Measurements from ENCODE around the gene MCRS1.

MCRS1 gene

GRCh38 chr12:49598527-49598926 lies 30.6 kb upstream of the MCRS1 start:
- peaks cover 0 to 1% of the 10 kb centered on the region in 2 donors for H3K4me1 ChIP-seq (ENCODE audit: control insufficient read depth in 2 of 2, insufficient read depth in 1 of 2, low read depth in 1 of 2, low read length in 2 of 2)
- H3K18ac ChIP-seq (ENCODE audit: low read length), result no peak overlapping the region
- no peaks in the 10 kb centered on the region for H3K79me1 ChIP-seq (ENCODE audit: low read depth, low read length)
- H3K4ac ChIP-seq (ENCODE audit: low read length), result no peak overlapping the region
- no peak for DNase-seq (ENCODE audit: low spot score)
- H3K27me3 ChIP-seq (ENCODE audit: control insufficient read depth in 3 of 3, insufficient read depth in 3 of 3, low read depth in 1 of 3, low read length in 3 of 3), result no peaks in the 10 kb centered on the region
- H3K23ac ChIP-seq (ENCODE audit: low read depth, low read length, poor library complexity), result no peak overlapping the region
- no peak overlapping the region for H3K27ac ChIP-seq (replicated peaks; ENCODE audit: low read length)
- no peak overlapping the region for H2BK5ac ChIP-seq (ENCODE audit: low read length)
- no peak overlapping the region for H3K14ac ChIP-seq (ENCODE audit: low read length)
- WGBS, 2 donors (ENCODE audit: extremely low coverage in 2 of 2, insufficient read length in 2 of 2, insufficient replicate concordance in 1 of 2), result no CpG with 5 or more reads among the region's 10 CpGs
- H4K91ac ChIP-seq (ENCODE audit: low read depth, low read length, poor library complexity), result no peak overlapping the region
- H3K4me2 ChIP-seq (ENCODE audit: insufficient read depth, low read length, poor library complexity, severe bottlenecking), result no peak overlapping the region
- no peak overlapping the region for H2AK5ac ChIP-seq (ENCODE audit: low read depth, low read length)
- H3K36me3 ChIP-seq (replicated peaks in 1 of 2; ENCODE audit: control insufficient read depth in 2 of 2, insufficient read depth in 2 of 2, low read length in 2 of 2), result peaks cover 1 to 3% of the 10 kb centered on the region in 2 donors
- peaks cover 0 to 1% of the 10 kb centered on the region in 2 donors for H3K9me3 ChIP-seq (replicated peaks in 1 of 2; ENCODE audit: control insufficient read depth in 2 of 2, insufficient read depth in 1 of 2, low read depth in 1 of 2, low read length in 2 of 2)
- H2AFZ ChIP-seq (ENCODE audit: low read length), result no peak overlapping the region
- H3K9ac ChIP-seq (ENCODE audit: low read depth, low read length, poor library complexity), result no peak overlapping the region
- no peak overlapping the region for H2BK12ac ChIP-seq (ENCODE audit: low read length)
- H4K8ac ChIP-seq (ENCODE audit: low read depth, low read length), result no peak overlapping the region
- H2BK15ac ChIP-seq (ENCODE audit: low read length), result no peak overlapping the region
- no peak overlapping the region for H2BK120ac ChIP-seq (ENCODE audit: low read depth, low read length)
- no peak overlapping the region for H3K4me3 ChIP-seq (ENCODE audit: low read length in 2 of 2)

- no CpG with 5 or more reads among the region's 4 CpGs for WGBS, 2 donors (ENCODE audit: extremely low coverage in 2 of 2, insufficient read length in 2 of 2, insufficient replicate concordance in 1 of 2)
- Histone ChIP-seq H3K36me3 (replicated peaks in 1 of 2; ENCODE audit: control insufficient read depth in 2 of 2, insufficient read depth in 2 of 2, low read length in 2 of 2) (peaks cover 2 to 12% of the 10 kb centered on the region in 2 donors), H3K4me1 (ENCODE audit: control insufficient read depth in 2 of 2, insufficient read depth in 1 of 2, low read depth in 1 of 2, low read length in 2 of 2) (no peaks in the 10 kb centered on the region), H3K23ac (ENCODE audit: low read depth, low read length, poor library complexity) (no peak overlapping the region), H2AFZ (ENCODE audit: low read length) (no peak overlapping the region), H3K9me3 (replicated peaks in 1 of 2; ENCODE audit: control insufficient read depth in 2 of 2, insufficient read depth in 1 of 2, low read depth in 1 of 2, low read length in 2 of 2) (no peaks in the 10 kb centered on the region), H3K4me3 (ENCODE audit: low read length in 2 of 2) (no peak overlapping the region), H4K8ac (ENCODE audit: low read depth, low read length) (no peak overlapping the region), H3K27ac (replicated peaks; ENCODE audit: low read length) (no peak overlapping the region), H2BK12ac (ENCODE audit: low read length) (no peak overlapping the region), H3K9ac (ENCODE audit: low read depth, low read length, poor library complexity) (no peak overlapping the region), H2BK15ac (ENCODE audit: low read length) (no peak overlapping the region), H4K91ac (ENCODE audit: low read depth, low read length, poor library complexity) (no peak overlapping the region), H2BK5ac (ENCODE audit: low read length) (no peak overlapping the region), H3K79me1 (ENCODE audit: low read depth, low read length) (peaks cover 4% of the 10 kb centered on the region), H3K18ac (ENCODE audit: low read length) (no peak overlapping the region), H3K27me3 (ENCODE audit: control insufficient read depth in 3 of 3, insufficient read depth in 3 of 3, low read depth in 1 of 3, low read length in 3 of 3) (no peaks in the 10 kb centered on the region), H3K14ac (ENCODE audit: low read length) (no peak overlapping the region), H3K4me2 (ENCODE audit: insufficient read depth, low read length, poor library complexity, severe bottlenecking) (no peak overlapping the region), H3K4ac (ENCODE audit: low read length) (no peak overlapping the region), H2BK120ac (ENCODE audit: low read depth, low read length) (no peak overlapping the region), H2AK5ac (ENCODE audit: low read depth, low read length) (no peak overlapping the region)
- DNase-seq (ENCODE audit: low spot score), result no peak
Measured at GRCh38 chr12:49588721-49589516, 21.0 kb upstream of the MCRS1 start.

- WGBS, 2 donors (ENCODE audit: extremely low coverage in 2 of 2, insufficient read length in 2 of 2, insufficient replicate concordance in 1 of 2), result no CpG with 5 or more reads among the region's 7 CpGs
- Histone ChIP-seq H3K18ac (ENCODE audit: low read length) (no peak overlapping the region), H3K79me1 (ENCODE audit: low read depth, low read length) (peaks cover 4% of the 10 kb centered on the region), H3K4ac (ENCODE audit: low read length) (no peak overlapping the region), H3K4me2 (ENCODE audit: insufficient read depth, low read length, poor library complexity, severe bottlenecking) (no peak overlapping the region), H2AFZ (ENCODE audit: low read length) (no peak overlapping the region), H2BK15ac (ENCODE audit: low read length) (no peak overlapping the region), H2BK12ac (ENCODE audit: low read length) (no peak overlapping the region), H2BK120ac (ENCODE audit: low read depth, low read length) (no peak overlapping the region), H3K4me1 (ENCODE audit: control insufficient read depth in 2 of 2, insufficient read depth in 1 of 2, low read depth in 1 of 2, low read length in 2 of 2) (no peaks in the 10 kb centered on the region), H3K23ac (ENCODE audit: low read depth, low read length, poor library complexity) (no peak overlapping the region), H3K36me3 (replicated peaks in 1 of 2; ENCODE audit: control insufficient read depth in 2 of 2, insufficient read depth in 2 of 2, low read length in 2 of 2) (peaks cover 4 to 18% of the 10 kb centered on the region in 2 donors), H3K14ac (ENCODE audit: low read length) (no peak overlapping the region), H3K9me3 (replicated peaks in 1 of 2; ENCODE audit: control insufficient read depth in 2 of 2, insufficient read depth in 1 of 2, low read depth in 1 of 2, low read length in 2 of 2) (no peaks in the 10 kb centered on the region), H3K27ac (replicated peaks; ENCODE audit: low read length) (no peak overlapping the region), H4K8ac (ENCODE audit: low read depth, low read length) (no peak overlapping the region), H4K91ac (ENCODE audit: low read depth, low read length, poor library complexity) (no peak overlapping the region), H2BK5ac (ENCODE audit: low read length) (no peak overlapping the region), H3K27me3 (ENCODE audit: control insufficient read depth in 3 of 3, insufficient read depth in 3 of 3, low read depth in 1 of 3, low read length in 3 of 3) (no peaks in the 10 kb centered on the region), H3K9ac (ENCODE audit: low read depth, low read length, poor library complexity) (peak overlapping the region; percentile 9), H3K4me3 (ENCODE audit: low read length in 2 of 2) (no peak overlapping the region), H2AK5ac (ENCODE audit: low read depth, low read length) (no peak overlapping the region)
- DNase-seq (ENCODE audit: low spot score), result no peak
Measured at GRCh38 chr12:49588281-49588680, 20.3 kb upstream of the MCRS1 start.

- Histone ChIP-seq H2BK15ac (ENCODE audit: low read length) (no peak overlapping the region), H2AFZ (ENCODE audit: low read length) (no peak overlapping the region), H2BK120ac (ENCODE audit: low read depth, low read length) (no peak overlapping the region), H3K23ac (ENCODE audit: low read depth, low read length, poor library complexity) (peak overlapping the region; percentile 1), H3K18ac (ENCODE audit: low read length) (no peak overlapping the region), H4K8ac (ENCODE audit: low read depth, low read length) (no peak overlapping the region), H2AK5ac (ENCODE audit: low read depth, low read length) (no peak overlapping the region), H3K36me3 (replicated peaks in 1 of 2; ENCODE audit: control insufficient read depth in 2 of 2, insufficient read depth in 2 of 2, low read length in 2 of 2) (peaks cover 4 to 19% of the 10 kb centered on the region in 2 donors), H3K4me3 (ENCODE audit: low read length in 2 of 2) (no peak overlapping the region), H2BK5ac (ENCODE audit: low read length) (no peak overlapping the region), H3K27me3 (ENCODE audit: control insufficient read depth in 3 of 3, insufficient read depth in 3 of 3, low read depth in 1 of 3, low read length in 3 of 3) (no peaks in the 10 kb centered on the region), H3K4me1 (ENCODE audit: control insufficient read depth in 2 of 2, insufficient read depth in 1 of 2, low read depth in 1 of 2, low read length in 2 of 2) (no peaks in the 10 kb centered on the region), H2BK12ac (ENCODE audit: low read length) (no peak overlapping the region), H3K27ac (replicated peaks; ENCODE audit: low read length) (no peak overlapping the region), H3K79me1 (ENCODE audit: low read depth, low read length) (peaks cover 4% of the 10 kb centered on the region), H3K4ac (ENCODE audit: low read length) (no peak overlapping the region), H3K9ac (ENCODE audit: low read depth, low read length, poor library complexity) (no peak overlapping the region), H4K91ac (ENCODE audit: low read depth, low read length, poor library complexity) (no peak overlapping the region), H3K4me2 (ENCODE audit: insufficient read depth, low read length, poor library complexity, severe bottlenecking) (no peak overlapping the region), H3K14ac (ENCODE audit: low read length) (no peak overlapping the region), H3K9me3 (replicated peaks in 1 of 2; ENCODE audit: control insufficient read depth in 2 of 2, insufficient read depth in 1 of 2, low read depth in 1 of 2, low read length in 2 of 2) (no peaks in the 10 kb centered on the region)
- no peak for DNase-seq (ENCODE audit: low spot score)
- WGBS, 2 donors (ENCODE audit: extremely low coverage in 2 of 2, insufficient read length in 2 of 2, insufficient replicate concordance in 1 of 2), result no CpG with 5 or more reads among the region's 11 CpGs
Measured at GRCh38 chr12:49587174-49587908, 19.4 kb upstream of the MCRS1 start.
